Measurements from ENCODE around the gene GFPT1. TPM values are rescaled to one million over a fixed set of nuclear protein-coding genes. Genes with fewer than 3 reads are reported as not detected.

GFPT1 gene
- total and polyA plus RNA-seq, 9 donors = 6.9 to 39.5 (median 28.7) TPM

DNA sequence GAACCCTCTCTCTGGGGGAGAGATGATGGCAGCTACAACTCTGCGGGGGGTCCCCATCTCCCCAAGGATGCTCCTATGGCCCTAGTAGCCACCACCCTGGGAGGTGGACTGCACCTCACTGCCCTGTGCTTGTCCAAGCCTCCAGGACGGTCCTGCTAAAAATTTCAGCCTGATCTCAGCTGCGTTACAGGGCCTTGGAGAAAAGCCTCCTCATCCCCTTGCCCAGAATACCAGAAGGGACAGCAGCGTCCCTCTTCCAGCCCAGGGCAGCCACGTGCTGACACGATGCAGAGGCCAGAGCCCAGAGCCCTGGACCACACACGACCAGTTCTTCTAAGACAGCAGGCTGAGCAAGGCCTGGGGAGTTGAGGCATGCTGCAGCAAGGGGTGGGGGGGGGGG lies 81.9 kb downstream of the GFPT1 start:
- H3K27ac ChIP-seq = no peak overlapping the region
- intact Hi-C loops (cut with DNase I) = loop anchor here in 3 of 4 donors (5.0 to 10.0 kb wide), 4 partner anchors 140 to 293 kb away; partner anchors contain the start of gene ANTXR1 (in 1 of the 3)
- 91 to 93% (median 92%) methylated on average over 7 of the region's 7 CpGs for WGBS, 3 donors

DNA sequence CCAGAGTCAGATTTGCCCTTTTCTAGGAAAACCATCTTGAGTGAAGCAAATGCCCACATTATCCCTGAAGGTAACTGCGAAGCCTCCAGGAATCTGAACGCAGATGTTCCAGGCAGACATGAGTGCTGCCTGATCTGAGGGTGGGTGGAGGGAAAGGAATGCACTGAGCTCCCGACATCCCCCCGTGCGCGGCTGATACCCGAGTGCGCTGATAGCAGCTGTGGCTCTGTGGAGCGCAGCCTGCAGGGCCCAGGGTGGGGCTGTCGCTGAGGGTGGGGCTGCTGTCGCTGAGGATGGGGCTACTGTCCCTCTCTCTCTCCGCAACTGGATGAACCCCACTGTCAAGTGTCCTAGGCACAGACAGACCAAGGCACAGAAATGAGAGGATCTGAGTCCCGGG lies 82.4 kb downstream of the GFPT1 start:
- Histone ChIP-seq H3K4me3 (no peak overlapping the region), H3K27ac (no peak overlapping the region), H3K9me3 (no peaks in the 10 kb centered on the region), H3K4me1 (ENCODE audit: insufficient read depth) (peaks cover 3% of the 10 kb centered on the region), H3K36me3 (no peaks in the 10 kb centered on the region), H3K27me3 (no peaks in the 10 kb centered on the region)
- intact Hi-C loops (cut with DNase I) = loop anchor here in 3 of 4 donors (5.0 to 10.0 kb wide), 4 partner anchors 140 to 292 kb away; partner anchors contain the start of gene ANTXR1 (in 1 of the 3)
- no peak for TF ChIP-seq EP300 (IDR thresholded peaks at IDR 0.05)
- TF ChIP-seq POLR2A (IDR thresholded peaks at IDR 0.05) = no peak
- TF ChIP-seq, protein P1, sequence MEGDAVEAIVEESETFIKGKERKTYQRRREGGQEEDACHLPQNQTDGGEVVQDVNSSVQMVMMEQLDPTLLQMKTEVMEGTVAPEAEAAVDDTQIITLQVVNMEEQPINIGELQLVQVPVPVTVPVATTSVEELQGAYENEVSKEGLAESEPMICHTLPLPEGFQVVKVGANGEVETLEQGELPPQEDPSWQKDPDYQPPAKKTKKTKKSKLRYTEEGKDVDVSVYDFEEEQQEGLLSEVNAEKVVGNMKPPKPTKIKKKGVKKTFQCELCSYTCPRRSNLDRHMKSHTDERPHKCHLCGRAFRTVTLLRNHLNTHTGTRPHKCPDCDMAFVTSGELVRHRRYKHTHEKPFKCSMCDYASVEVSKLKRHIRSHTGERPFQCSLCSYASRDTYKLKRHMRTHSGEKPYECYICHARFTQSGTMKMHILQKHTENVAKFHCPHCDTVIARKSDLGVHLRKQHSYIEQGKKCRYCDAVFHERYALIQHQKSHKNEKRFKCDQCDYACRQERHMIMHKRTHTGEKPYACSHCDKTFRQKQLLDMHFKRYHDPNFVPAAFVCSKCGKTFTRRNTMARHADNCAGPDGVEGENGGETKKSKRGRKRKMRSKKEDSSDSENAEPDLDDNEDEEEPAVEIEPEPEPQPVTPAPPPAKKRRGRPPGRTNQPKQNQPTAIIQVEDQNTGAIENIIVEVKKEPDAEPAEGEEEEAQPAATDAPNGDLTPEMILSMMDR (IDR thresholded peaks at IDR 0.05) = no peak
- 72 to 82% (median 80%) methylated on average over 13 of the region's 13 CpGs for WGBS, 3 donors
- DNase-seq = no peak

More for the DNA sequence above, 81.9 kb downstream of the GFPT1 start:
- DNase-seq = no peak
- Histone ChIP-seq H3K4me3 (no peak overlapping the region), H3K9me3 (no peaks in the 10 kb centered on the region), H3K36me3 (no peaks in the 10 kb centered on the region), H3K27me3 (no peaks in the 10 kb centered on the region), H3K4me1 (ENCODE audit: insufficient read depth) (peaks cover 6% of the 10 kb centered on the region)
- TF ChIP-seq POLR2A (IDR thresholded peaks at IDR 0.05) (no peak), EP300 (IDR thresholded peaks at IDR 0.05) (no peak)
- TF ChIP-seq, protein P1 (IDR thresholded peaks at IDR 0.05) = no peak

DNA sequence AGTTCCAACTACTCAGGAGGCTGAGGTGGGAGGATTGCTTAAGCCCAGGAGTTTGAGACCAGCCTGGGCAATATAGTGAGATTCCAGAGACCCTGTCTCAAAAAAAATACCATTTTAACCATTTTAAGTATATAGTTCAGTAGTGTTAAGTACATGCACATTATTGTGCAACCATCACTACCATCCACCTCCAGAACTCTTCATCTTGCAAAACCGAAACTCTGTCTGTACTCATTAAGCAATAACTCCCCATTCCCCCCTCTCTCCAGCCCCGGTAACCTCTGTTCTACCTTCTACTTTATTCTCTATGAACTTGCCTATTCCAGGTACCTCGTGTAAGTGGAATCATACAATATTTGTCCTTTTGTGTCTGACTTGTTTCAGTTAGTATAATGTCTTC lies 86.4 kb downstream of the GFPT1 start:
- 88 to 93% (median 91%) methylated on average over 3 of the region's 3 CpGs for WGBS, 3 donors
- TF ChIP-seq, protein P1 (IDR thresholded peaks at IDR 0.05) = no peak
- no peak for TF ChIP-seq POLR2A (IDR thresholded peaks at IDR 0.05)
- TF ChIP-seq EP300 (IDR thresholded peaks at IDR 0.05) = no peak
- no peak overlapping the region for H3K4me3 ChIP-seq
- H3K27me3 ChIP-seq = no peaks in the 10 kb centered on the region
- DNase-seq = no peak
- no peaks in the 10 kb centered on the region for H3K36me3 ChIP-seq
- peaks cover under 1% of the 10 kb centered on the region for H3K4me1 ChIP-seq (ENCODE audit: insufficient read depth)
- no peak overlapping the region for H3K27ac ChIP-seq
- intact Hi-C loops (cut with DNase I) = loop anchor here in 2 of 4 donors (10.0 kb wide), 2 partner anchors 136 to 146 kb away; no protein-coding TSS in a partner anchor
- H3K9me3 ChIP-seq = no peaks in the 10 kb centered on the region

DNA sequence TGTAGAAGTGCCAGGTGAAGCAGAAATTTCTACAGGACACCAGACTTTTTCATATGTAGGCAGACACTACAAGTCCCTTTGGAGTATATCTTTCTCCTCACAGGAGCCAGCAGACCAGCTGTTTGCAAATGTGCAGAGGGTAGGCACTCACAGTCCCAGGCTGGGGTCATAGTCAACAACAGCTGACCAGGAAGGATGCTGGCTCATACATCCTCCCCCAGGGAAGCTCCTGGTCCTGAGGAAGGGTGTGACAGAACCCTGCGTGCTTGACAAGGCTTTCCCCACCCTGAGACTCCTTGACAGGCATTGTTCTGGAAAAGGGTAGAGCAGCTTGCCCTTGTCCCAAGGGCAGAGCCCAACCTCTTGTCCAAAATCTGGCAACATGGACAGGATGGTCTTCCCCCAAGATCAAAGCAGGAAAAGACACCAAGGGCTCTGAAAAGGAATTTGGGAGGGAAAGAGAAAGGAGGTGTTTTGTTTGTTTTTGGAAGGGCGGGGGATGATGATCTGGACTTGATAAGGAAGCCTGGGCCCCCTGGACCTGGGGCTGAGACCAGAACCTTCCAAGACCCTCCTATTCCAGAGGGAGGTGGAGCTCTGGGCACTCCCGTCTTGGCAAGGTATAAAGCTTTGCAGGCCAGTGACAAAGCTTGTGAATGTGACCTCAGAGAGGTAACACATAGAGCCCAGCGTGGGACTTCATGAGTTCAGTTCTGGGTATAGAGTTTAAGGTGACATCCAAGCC lies 87.1 kb downstream of the GFPT1 start:
- H3K36me3 ChIP-seq = no peaks in the 10 kb centered on the region
- no peak for DNase-seq
- WGBS, 3 donors = 46 to 85% (median 58%) methylated on average over 4 of the region's 4 CpGs
- H3K4me1 ChIP-seq (ENCODE audit: insufficient read depth) = no peaks in the 10 kb centered on the region
- H3K4me3 ChIP-seq = no peak overlapping the region
- no peaks in the 10 kb centered on the region for H3K27me3 ChIP-seq
- no peaks in the 10 kb centered on the region for H3K9me3 ChIP-seq
- no peak overlapping the region for H3K27ac ChIP-seq
- intact Hi-C loops (cut with DNase I) = loop anchor here in 2 of 4 donors (10.0 kb wide), 2 partner anchors 135 to 145 kb away; no protein-coding TSS in a partner anchor
- TF ChIP-seq POLR2A (IDR thresholded peaks at IDR 0.05) (no peak), EP300 (IDR thresholded peaks at IDR 0.05) (no peak)
- TF ChIP-seq, protein P1 (IDR thresholded peaks at IDR 0.05) = no peak

Measured in ovary (tissue), 9 donors.